Stimulated activated CD4-positive, alpha-beta T cell treated with anti-CD3 and anti-CD28 coated beads, Interleukin-2, amount 100 ng/mL, for 24 hours (primary cell): ENCODE results near the gene PSMG4.
"Not testable (repeated sequence)": the region's sequence is repeated elsewhere in the genome, so short reads cannot be mapped to it uniquely, and the experiment has no call there.

Source experiments
- DNase-seq, 2 donors: peaks; one replicate each; pipeline ENCODE4 v3.0.0-alpha.2; 2020

Gene PSMG4

GRCh38 chr6:3230900-3231246 lies 27.9 kb upstream of the PSMG4 start:
- no peak for DNase-seq

GRCh38 chr6:3231247-3232016 lies 27.3 kb upstream of the PSMG4 start:
- DNase-seq, result no peak

- no peak for DNase-seq
Measured at GRCh38 chr6:3232017-3232945, 26.5 kb upstream of the PSMG4 start.

- no peak for DNase-seq
Measured at GRCh38 chr6:3233321-3233720, 25.4 kb upstream of the PSMG4 start.

GRCh38 chr6:3233904-3234303 lies 24.8 kb upstream of the PSMG4 start:
- DNase-seq, result no peak

- DNase-seq, result no peak
Measured at GRCh38 chr6:3235486-3235885, 23.3 kb upstream of the PSMG4 start.

- no peak for DNase-seq
Measured at GRCh38 chr6:3236005-3236404, 22.7 kb upstream of the PSMG4 start.

- DNase-seq, result no peak
Measured at GRCh38 chr6:3237761-3238662, 20.7 kb upstream of the PSMG4 start.

- no peak for DNase-seq
Measured at GRCh38 chr6:3239110-3239830, 19.5 kb upstream of the PSMG4 start.

- DNase-seq, result no peak
Measured at GRCh38 chr6:3240595-3240994, 18.2 kb upstream of the PSMG4 start.

GRCh38 chr6:3241745-3242144 lies 17.0 kb upstream of the PSMG4 start:
- not testable (repeated sequence) for DNase-seq

- DNase-seq, result no peak
Measured at GRCh38 chr6:3242768-3243167, 16.0 kb upstream of the PSMG4 start.

- no peak for DNase-seq
Measured at GRCh38 chr6:3244003-3244831, 14.5 kb upstream of the PSMG4 start.

- DNase-seq, result not testable (repeated sequence)
Measured at GRCh38 chr6:3244832-3245161, 13.9 kb upstream of the PSMG4 start.

- DNase-seq, result no peak
Measured at GRCh38 chr6:3245216-3245615, 13.5 kb upstream of the PSMG4 start.

- no peak for DNase-seq
Measured at GRCh38 chr6:3247255-3248146, 11.2 kb upstream of the PSMG4 start.

- DNase-seq, result no peak
Measured at GRCh38 chr6:3249821-3250220, 8.9 kb upstream of the PSMG4 start.

GRCh38 chr6:3250231-3250675 lies 8.5 kb upstream of the PSMG4 start:
- DNase-seq, result no peak

- peak; percentile 85 to 87 for DNase-seq
Measured at GRCh38 chr6:3251462-3252314, 7.1 kb upstream of the PSMG4 start.
